Cerebellar nuclear complex (tissue), 1 donor: ENCODE results near the gene CDCA7.
"Not testable (repeated sequence)": the region's sequence is repeated elsewhere in the genome, so short reads cannot be mapped to it uniquely, and the experiment has no call there.

Experiments used
- DNase-seq, 2 experiments: peaks; one replicate each; lab custom pipeline; 2025; lab: John Stamatoyannopoulos, UW

Gene CDCA7

GRCh38 chr2:173358616-173359015 is 3.9 kb downstream of the CDCA7 start:
- no peak for DNase-seq

- no peak for DNase-seq
These were observed 4.6 kb downstream of the CDCA7 start for GRCh38 chr2:173359231-173359630.

GRCh38 chr2:173370198-173370597 is 15.5 kb downstream of the CDCA7 start:
- DNase-seq: no peak

GRCh38 chr2:173371023-173371422 is 16.4 kb downstream of the CDCA7 start:
- no peak for DNase-seq

GRCh38 chr2:173373290-173373689 is 18.6 kb downstream of the CDCA7 start:
- no peak for DNase-seq

GRCh38 chr2:173374634-173375033 is 20.0 kb downstream of the CDCA7 start:
- DNase-seq: no peak

- not testable (repeated sequence) for DNase-seq
These were observed 30.9 kb downstream of the CDCA7 start for GRCh38 chr2:173385534-173385933.

- DNase-seq: no peak
These were observed 31.5 kb downstream of the CDCA7 start for GRCh38 chr2:173386021-173386737.

GRCh38 chr2:173386738-173387065 is 32.0 kb downstream of the CDCA7 start:
- no peak for DNase-seq

GRCh38 chr2:173387079-173387478 is 32.4 kb downstream of the CDCA7 start:
- DNase-seq: no peak

- no peak for DNase-seq
These were observed 33.0 kb downstream of the CDCA7 start for GRCh38 chr2:173387660-173388059.

GRCh38 chr2:173388795-173389194 is 34.1 kb downstream of the CDCA7 start:
- no peak for DNase-seq

- DNase-seq: no peak
These were observed 35.4 kb downstream of the CDCA7 start for GRCh38 chr2:173390036-173390435.

- no peak for DNase-seq
These were observed 38.1 kb downstream of the CDCA7 start for GRCh38 chr2:173392731-173393130.

- DNase-seq: no peak
These were observed 38.5 kb downstream of the CDCA7 start for GRCh38 chr2:173393186-173393585.

- DNase-seq: no peak
These were observed 39.0 kb downstream of the CDCA7 start for GRCh38 chr2:173393636-173394035.

GRCh38 chr2:173394091-173394974 is 39.7 kb downstream of the CDCA7 start:
- DNase-seq: no peak

- no peak for DNase-seq
These were observed 41.1 kb downstream of the CDCA7 start for GRCh38 chr2:173395567-173396351.

- DNase-seq: no peak
These were observed 42.9 kb downstream of the CDCA7 start for GRCh38 chr2:173397539-173397938.

GRCh38 chr2:173399229-173399628 is 44.6 kb downstream of the CDCA7 start:
- DNase-seq: no peak

GRCh38 chr2:173400760-173401159 is 46.1 kb downstream of the CDCA7 start:
- DNase-seq: no peak

GRCh38 chr2:173401716-173402326 is 47.1 kb downstream of the CDCA7 start:
- no peak for DNase-seq
